ENCODE results near the gene LCK. TPM values are rescaled to one million over a fixed set of nuclear protein-coding genes. Genes with fewer than 3 reads are reported as not detected.
A peak's percentile ranks its signal among the peaks of the same experiment; 100 is the strongest.

LCK gene
- total and polyA plus RNA-seq, 4 donors, result 0.18 to 4.6 (median 2.0) TPM

DNA sequence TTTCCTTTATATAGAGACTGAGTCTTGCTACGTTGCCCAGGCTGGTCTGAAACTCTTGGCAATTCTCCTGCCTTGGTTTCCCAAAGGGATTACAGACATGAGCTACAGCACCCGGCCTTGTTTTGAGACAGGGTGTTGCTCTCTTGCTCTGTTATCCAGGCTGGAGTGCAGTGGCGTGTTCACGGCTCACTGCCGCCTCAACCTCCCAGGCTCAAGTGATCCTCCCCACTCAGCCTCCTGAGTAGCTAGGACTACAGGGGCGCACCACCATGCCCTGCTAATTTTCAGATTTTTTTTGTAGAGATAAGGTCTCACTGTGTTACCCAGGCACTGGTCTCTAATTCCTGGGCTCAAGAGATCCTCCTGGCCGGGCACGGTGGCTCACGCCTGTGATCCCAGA, 14.8 kb downstream of the LCK start:
- Histone ChIP-seq H3K9me3 (ENCODE audit: control insufficient read depth, low read length) (no peaks in the 10 kb centered on the region), H3K27ac (ENCODE audit: low read depth in 1 of 2, low read length in 2 of 2) (no peak overlapping the region), H3K4me1 (ENCODE audit: control insufficient read depth in 1 of 2, insufficient read depth in 2 of 2, low read length in 2 of 2) (peaks cover 0 to 2% of the 10 kb centered on the region in 2 donors), H3K36me3 (ENCODE audit: control insufficient read depth in 1 of 2, insufficient read depth in 2 of 2, low read length in 1 of 2) (no peaks in the 10 kb centered on the region), H3K4me3 (ENCODE audit: low read length in 2 of 2) (no peak overlapping the region), H3K27me3 (ENCODE audit: control insufficient read depth in 1 of 2, insufficient read depth in 2 of 2, low read length in 1 of 2) (no peaks in the 10 kb centered on the region)
- WGBS, 2 donors, result 92 to 95% methylated on average over 9 of the region's 9 CpGs
- DNase-seq (no peak), ATAC-seq (ENCODE audit: low FRiP score) (no peak)
- intact Hi-C loops (cut with DNase I), result no loop called here

DNA sequence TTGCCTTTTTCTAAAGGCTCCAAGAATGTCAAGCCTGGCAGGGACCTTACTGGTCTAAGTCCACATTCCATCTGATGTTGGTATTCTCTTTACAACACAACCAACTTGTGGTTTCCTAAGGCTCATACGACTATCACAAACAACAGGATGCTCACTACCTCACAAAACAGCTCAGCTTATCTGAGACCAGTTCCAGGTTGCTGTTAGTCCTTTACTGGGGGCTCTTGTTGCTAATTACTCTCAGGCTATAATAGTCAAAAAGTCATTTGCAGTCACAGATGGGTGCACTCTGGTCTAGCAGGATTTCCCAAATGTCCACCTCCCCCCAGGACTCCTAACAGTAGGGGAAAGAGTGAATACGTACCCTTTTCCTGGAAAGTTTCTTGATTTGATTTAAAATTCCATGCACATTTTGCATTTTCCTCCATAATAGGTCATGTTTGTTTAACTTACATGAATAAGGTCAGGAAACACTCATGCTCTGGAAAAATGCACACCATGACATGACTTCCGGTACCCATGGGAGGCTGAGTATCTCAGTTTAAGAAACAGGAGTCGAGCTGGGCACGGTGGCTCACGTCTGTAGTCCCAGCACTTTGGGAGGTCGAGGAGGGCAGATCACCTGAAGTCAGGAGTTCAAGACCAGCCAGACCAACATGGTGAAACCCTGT, 16.0 kb downstream of the LCK start:
- no peak overlapping the region for H3K4me3 ChIP-seq (ENCODE audit: low read length in 2 of 2)
- WGBS, 2 donors, result 11 to 15% methylated on average over 7 of the region's 7 CpGs
- no peak for DNase-seq
- H3K27me3 ChIP-seq (ENCODE audit: control insufficient read depth in 1 of 2, insufficient read depth in 2 of 2, low read length in 1 of 2), result no peaks in the 10 kb centered on the region
- H3K9me3 ChIP-seq (ENCODE audit: control insufficient read depth, low read length), result no peaks in the 10 kb centered on the region
- no peaks in the 10 kb centered on the region for H3K36me3 ChIP-seq (ENCODE audit: control insufficient read depth in 1 of 2, insufficient read depth in 2 of 2, low read length in 1 of 2)
- intact Hi-C loops (cut with DNase I), result no loop called here
- H3K27ac ChIP-seq (ENCODE audit: low read depth in 1 of 2, low read length in 2 of 2), result no peak overlapping the region
- no peak for ATAC-seq (ENCODE audit: low FRiP score)
- peaks cover 0 to 2% of the 10 kb centered on the region in 2 donors for H3K4me1 ChIP-seq (ENCODE audit: control insufficient read depth in 1 of 2, insufficient read depth in 2 of 2, low read length in 2 of 2)

DNA sequence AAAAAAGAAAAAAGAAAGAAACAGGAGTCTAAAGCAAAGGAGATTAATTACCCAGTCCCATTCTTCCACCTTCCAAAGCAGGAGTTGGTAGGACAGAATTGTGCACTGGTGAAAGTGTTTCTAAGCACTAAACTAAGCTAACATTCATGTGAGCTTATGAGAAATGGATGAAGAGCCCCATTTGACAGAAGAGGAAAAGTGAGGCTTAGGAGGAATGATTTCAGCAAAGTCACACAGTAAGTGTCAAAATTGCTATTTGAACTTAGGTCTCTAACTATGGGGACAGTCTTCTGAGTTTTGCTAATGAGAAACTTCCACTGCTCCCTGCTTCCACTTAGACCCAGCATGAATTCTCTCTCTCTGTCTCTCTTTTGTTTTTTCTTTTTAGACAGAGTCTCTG, 18.7 kb downstream of the LCK start:
- no peak overlapping the region for H3K4me3 ChIP-seq (ENCODE audit: low read length in 2 of 2)
- H3K4me1 ChIP-seq (ENCODE audit: control insufficient read depth in 1 of 2, insufficient read depth in 2 of 2, low read length in 2 of 2), result peaks cover 0 to 2% of the 10 kb centered on the region in 2 donors
- no peak for ATAC-seq (ENCODE audit: low FRiP score)
- H3K36me3 ChIP-seq (ENCODE audit: control insufficient read depth in 1 of 2, insufficient read depth in 2 of 2, low read length in 1 of 2), result no peaks in the 10 kb centered on the region
- no peak for DNase-seq
- no peaks in the 10 kb centered on the region for H3K9me3 ChIP-seq (ENCODE audit: control insufficient read depth, low read length)
- H3K27ac ChIP-seq (ENCODE audit: low read depth in 1 of 2, low read length in 2 of 2), result no peak overlapping the region
- intact Hi-C loops (cut with DNase I), result no loop called here
- H3K27me3 ChIP-seq (ENCODE audit: control insufficient read depth in 1 of 2, insufficient read depth in 2 of 2, low read length in 1 of 2), result no peaks in the 10 kb centered on the region

DNA sequence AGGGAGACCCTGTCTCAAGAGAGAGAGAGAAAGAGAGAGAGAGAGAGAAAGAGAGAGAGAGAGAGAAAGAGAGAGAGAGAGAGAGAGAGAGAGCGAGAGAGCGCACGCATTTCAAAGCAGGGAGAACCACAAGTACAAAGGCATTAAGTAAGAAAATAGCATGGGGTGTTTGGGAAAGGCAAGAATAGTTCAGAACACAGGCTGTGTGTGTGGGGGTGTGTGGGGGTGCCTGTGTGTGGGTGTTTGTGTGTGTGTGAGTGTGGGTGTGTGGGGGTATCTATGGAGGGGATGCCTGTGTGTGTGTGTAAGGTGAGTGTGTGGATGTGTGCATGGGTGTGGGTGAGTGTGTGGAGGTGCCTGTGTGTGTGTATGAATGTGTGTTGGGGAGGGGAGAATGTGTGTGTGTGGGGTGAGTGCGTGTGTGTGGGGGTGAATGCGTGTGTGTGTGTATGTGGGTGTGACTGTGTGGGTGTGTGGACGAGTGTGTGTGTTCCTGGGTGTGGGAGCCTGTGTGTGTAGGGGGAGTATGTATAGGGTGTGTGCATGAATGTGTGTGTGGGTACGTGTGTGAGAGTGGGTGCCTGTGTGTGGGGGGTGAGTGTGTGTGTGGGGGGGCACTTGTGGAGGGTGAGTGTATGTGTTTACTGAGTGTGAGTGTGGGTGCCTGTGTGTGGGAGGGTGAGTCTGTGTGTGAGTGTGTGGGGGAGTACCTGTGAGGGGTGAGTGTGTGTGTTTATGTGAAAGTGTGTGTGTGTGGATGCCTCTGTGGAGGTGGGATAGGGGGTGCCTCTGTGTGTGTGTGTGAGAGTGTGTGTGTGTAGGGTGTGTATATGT, 21.7 kb downstream of the LCK start:
- Histone ChIP-seq H3K27ac (ENCODE audit: low read depth in 1 of 2, low read length in 2 of 2) (no peak overlapping the region), H3K27me3 (ENCODE audit: control insufficient read depth in 1 of 2, insufficient read depth in 2 of 2, low read length in 1 of 2) (no peaks in the 10 kb centered on the region), H3K4me1 (ENCODE audit: control insufficient read depth in 1 of 2, insufficient read depth in 2 of 2, low read length in 2 of 2) (no peaks in the 10 kb centered on the region), H3K4me3 (ENCODE audit: low read length in 2 of 2) (no peak overlapping the region), H3K9me3 (ENCODE audit: control insufficient read depth, low read length) (no peaks in the 10 kb centered on the region), H3K36me3 (ENCODE audit: control insufficient read depth in 1 of 2, insufficient read depth in 2 of 2, low read length in 1 of 2) (no peaks in the 10 kb centered on the region)
- DNase-seq (no peak), ATAC-seq (ENCODE audit: low FRiP score) (no peak)
- intact Hi-C loops (cut with DNase I), result no loop called here
- 76 to 79% methylated on average over 7 of the region's 7 CpGs for WGBS, 2 donors

DNA sequence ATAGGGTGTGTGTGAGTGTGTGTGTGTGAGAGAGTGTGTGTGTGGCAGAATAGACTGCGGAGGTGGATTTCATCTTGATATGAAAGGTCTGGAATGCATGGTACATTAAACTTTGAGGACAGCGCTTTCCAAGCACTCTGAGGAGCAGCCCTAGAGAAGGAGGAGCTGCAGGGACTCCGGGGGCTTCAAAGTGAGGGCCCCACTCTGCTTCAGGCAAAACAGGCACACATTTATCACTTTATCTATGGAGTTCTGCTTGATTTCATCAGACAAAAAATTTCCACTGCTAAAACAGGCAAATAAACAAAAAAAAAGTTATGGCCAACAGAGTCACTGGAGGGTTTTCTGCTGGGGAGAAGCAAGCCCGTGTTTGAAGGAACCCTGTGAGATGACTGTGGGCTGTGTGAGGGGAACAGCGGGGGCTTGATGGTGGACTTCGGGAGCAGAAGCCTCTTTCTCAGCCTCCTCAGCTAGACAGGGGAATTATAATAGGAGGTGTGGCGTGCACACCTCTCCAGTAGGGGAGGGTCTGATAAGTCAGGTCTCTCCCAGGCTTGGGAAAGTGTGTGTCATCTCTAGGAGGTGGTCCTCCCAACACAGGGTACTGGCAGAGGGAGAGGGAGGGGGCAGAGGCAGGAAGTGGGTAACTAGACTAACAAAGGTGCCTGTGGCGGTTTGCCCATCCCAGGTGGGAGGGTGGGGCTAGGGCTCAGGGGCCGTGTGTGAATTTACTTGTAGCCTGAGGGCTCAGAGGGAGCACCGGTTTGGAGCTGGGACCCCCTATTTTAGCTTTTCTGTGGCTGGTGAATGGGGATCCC, 22.5 kb downstream of the LCK start:
- H3K4me3 ChIP-seq (ENCODE audit: low read length in 2 of 2), result no peak overlapping the region
- intact Hi-C loops (cut with DNase I), result no loop called here
- no peak overlapping the region for H3K27ac ChIP-seq (ENCODE audit: low read depth in 1 of 2, low read length in 2 of 2)
- WGBS, 2 donors, result 54 to 59% methylated on average over 10 of the region's 10 CpGs
- H3K36me3 ChIP-seq (ENCODE audit: control insufficient read depth in 1 of 2, insufficient read depth in 2 of 2, low read length in 1 of 2), result no peaks in the 10 kb centered on the region
- no peak for DNase-seq
- no peak for ATAC-seq (ENCODE audit: low FRiP score)
- no peaks in the 10 kb centered on the region for H3K4me1 ChIP-seq (ENCODE audit: control insufficient read depth in 1 of 2, insufficient read depth in 2 of 2, low read length in 2 of 2)
- no peaks in the 10 kb centered on the region for H3K27me3 ChIP-seq (ENCODE audit: control insufficient read depth in 1 of 2, insufficient read depth in 2 of 2, low read length in 1 of 2)
- H3K9me3 ChIP-seq (ENCODE audit: control insufficient read depth, low read length), result no peaks in the 10 kb centered on the region

DNA sequence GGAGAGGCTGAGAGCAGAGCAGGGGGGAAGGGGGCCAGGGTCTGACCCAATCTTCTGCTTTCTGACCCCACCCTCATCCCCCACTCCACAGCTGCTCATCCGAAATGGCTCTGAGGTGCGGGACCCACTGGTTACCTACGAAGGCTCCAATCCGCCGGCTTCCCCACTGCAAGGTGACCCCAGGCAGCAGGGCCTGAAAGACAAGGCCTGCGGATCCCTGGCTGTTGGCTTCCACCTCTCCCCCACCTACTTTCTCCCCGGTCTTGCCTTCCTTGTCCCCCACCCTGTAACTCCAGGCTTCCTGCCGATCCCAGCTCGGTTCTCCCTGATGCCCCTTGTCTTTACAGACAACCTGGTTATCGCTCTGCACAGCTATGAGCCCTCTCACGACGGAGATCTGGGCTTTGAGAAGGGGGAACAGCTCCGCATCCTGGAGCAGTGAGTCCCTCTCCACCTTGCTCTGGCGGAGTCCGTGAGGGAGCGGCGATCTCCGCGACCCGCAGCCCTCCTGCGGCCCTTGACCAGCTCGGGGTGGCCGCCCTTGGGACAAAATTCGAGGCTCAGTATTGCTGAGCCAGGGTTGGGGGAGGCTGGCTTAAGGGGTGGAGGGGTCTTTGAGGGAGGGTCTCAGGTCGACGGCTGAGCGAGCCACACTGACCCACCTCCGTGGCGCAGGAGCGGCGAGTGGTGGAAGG, 23.7 kb downstream of the LCK start:
- H3K36me3 ChIP-seq (ENCODE audit: control insufficient read depth in 1 of 2, insufficient read depth in 2 of 2, low read length in 1 of 2), result no peaks in the 10 kb centered on the region
- H3K27ac ChIP-seq (ENCODE audit: low read depth in 1 of 2, low read length in 2 of 2), result no peak overlapping the region
- H3K27me3 ChIP-seq (ENCODE audit: control insufficient read depth in 1 of 2, insufficient read depth in 2 of 2, low read length in 1 of 2), result no peaks in the 10 kb centered on the region
- H3K4me1 ChIP-seq (ENCODE audit: control insufficient read depth in 1 of 2, insufficient read depth in 2 of 2, low read length in 2 of 2), result no peaks in the 10 kb centered on the region
- H3K9me3 ChIP-seq (ENCODE audit: control insufficient read depth, low read length), result no peaks in the 10 kb centered on the region
- 83 to 88% methylated on average over 31 of the region's 31 CpGs for WGBS, 2 donors
- intact Hi-C loops (cut with DNase I), result no loop called here
- ATAC-seq (ENCODE audit: low FRiP score) (no peak), DNase-seq (no peak)
- H3K4me3 ChIP-seq (ENCODE audit: low read length in 2 of 2), result no peak overlapping the region

DNA sequence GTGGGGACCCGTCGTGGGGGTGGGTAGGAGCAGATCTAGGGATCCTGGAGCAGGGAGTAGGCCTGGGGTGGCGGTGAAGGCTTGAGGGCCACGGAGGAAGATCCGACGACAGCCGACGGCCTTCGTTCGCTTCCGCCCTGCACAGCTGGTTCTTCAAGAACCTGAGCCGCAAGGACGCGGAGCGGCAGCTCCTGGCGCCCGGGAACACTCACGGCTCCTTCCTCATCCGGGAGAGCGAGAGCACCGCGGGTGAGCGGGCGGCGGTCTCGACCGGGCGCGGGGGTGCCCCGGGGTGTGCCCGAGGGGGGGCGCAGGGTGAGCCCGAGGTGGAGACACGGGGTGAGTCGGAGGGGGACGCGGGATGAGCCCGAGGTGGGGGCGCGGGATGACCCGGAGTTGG, 24.4 kb downstream of the LCK start:
- no peak for ATAC-seq (ENCODE audit: low FRiP score)
- DNase-seq, result peak in 1 of 2 donors; percentile 76

DNA sequence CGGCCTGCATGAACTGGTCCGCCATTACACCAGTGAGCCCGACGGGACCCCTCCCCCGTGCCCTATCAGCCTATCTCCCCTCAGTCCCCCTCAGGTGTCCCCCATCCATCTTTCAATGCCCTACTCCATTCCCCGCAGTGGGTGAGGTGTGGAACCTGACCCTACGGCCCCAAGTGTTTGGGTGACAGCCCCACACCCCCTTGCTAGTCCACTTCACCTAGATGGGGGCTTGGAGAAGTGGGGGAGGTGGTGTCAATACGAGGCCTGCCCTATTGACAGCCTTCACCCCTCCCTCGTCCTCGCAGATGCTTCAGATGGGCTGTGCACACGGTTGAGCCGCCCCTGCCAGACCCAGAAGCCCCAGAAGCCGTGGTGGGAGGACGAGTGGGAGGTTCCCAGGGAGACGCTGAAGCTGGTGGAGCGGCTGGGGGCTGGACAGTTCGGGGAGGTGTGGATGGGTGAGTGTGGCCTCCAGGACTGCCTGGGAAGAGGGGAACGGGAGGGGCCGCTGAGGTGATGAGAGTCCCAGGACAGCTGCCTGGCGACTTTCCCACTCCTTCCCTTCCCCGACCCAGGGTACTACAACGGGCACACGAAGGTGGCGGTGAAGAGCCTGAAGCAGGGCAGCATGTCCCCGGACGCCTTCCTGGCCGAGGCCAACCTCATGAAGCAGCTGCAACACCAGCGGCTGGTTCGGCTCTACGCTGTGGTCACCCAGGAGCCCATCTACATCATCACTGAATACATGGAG, 25.1 kb downstream of the LCK start:
- ATAC-seq (ENCODE audit: low FRiP score), result no peak
- Histone ChIP-seq H3K36me3 (ENCODE audit: control insufficient read depth in 1 of 2, insufficient read depth in 2 of 2, low read length in 1 of 2) (no peaks in the 10 kb centered on the region), H3K4me3 (ENCODE audit: low read length in 2 of 2) (no peak overlapping the region), H3K27ac (ENCODE audit: low read depth in 1 of 2, low read length in 2 of 2) (no peak overlapping the region), H3K9me3 (ENCODE audit: control insufficient read depth, low read length) (no peaks in the 10 kb centered on the region), H3K27me3 (ENCODE audit: control insufficient read depth in 1 of 2, insufficient read depth in 2 of 2, low read length in 1 of 2) (no peaks in the 10 kb centered on the region), H3K4me1 (ENCODE audit: control insufficient read depth in 1 of 2, insufficient read depth in 2 of 2, low read length in 2 of 2) (no peaks in the 10 kb centered on the region)
- WGBS, 2 donors, result 81 to 84% methylated on average over 30 of the region's 30 CpGs
- intact Hi-C loops (cut with DNase I), result no loop called here
- DNase-seq, result no peak

More for the DNA sequence above, 24.4 kb downstream of the LCK start:
- intact Hi-C loops (cut with DNase I), result no loop called here
- H3K4me3 ChIP-seq (ENCODE audit: low read length in 2 of 2), result no peak overlapping the region
- WGBS, 2 donors, result 20 to 26% methylated on average over 41 of the region's 41 CpGs
- no peaks in the 10 kb centered on the region for H3K9me3 ChIP-seq (ENCODE audit: control insufficient read depth, low read length)
- H3K36me3 ChIP-seq (ENCODE audit: control insufficient read depth in 1 of 2, insufficient read depth in 2 of 2, low read length in 1 of 2), result no peaks in the 10 kb centered on the region
- no peaks in the 10 kb centered on the region for H3K4me1 ChIP-seq (ENCODE audit: control insufficient read depth in 1 of 2, insufficient read depth in 2 of 2, low read length in 2 of 2)
- H3K27me3 ChIP-seq (ENCODE audit: control insufficient read depth in 1 of 2, insufficient read depth in 2 of 2, low read length in 1 of 2), result no peaks in the 10 kb centered on the region
- no peak overlapping the region for H3K27ac ChIP-seq (ENCODE audit: low read depth in 1 of 2, low read length in 2 of 2)
